Germinal center (tissue), 1 donor: Measurements from ENCODE around the gene TTLL9.
A peak's percentile ranks its signal among the peaks of the same experiment; 100 is the strongest.
"Not testable (repeated sequence)": the region's sequence is repeated elsewhere in the genome, so short reads cannot be mapped to it uniquely, and the experiment has no call there.

Experiments
- DNase-seq: peaks from one replicate; pipeline ENCODE4 v3.0.0; 2012; ENCODE audit warnings: mixed read lengths, low spot score

TTLL9 gene

DNA sequence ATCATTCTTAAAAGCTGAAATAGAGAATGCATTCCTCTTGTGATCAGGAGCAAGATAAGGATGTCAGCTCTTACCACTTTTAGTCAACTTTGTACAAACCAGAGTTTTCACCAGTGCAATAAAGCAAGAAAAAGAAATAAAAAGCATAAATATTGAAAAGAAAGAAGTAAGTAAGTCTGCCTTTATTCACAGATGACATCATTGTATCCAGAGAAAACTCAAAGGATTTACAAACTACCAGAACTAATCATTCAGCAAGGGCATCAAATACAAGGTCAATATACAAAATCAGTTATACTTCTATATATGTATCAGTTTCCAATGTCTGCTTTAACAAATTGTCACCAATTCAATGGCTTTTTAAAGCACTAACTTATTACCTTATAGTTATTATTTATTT lies 13.4 kb downstream of the TTLL9 start:
- no peak for DNase-seq

GRCh38 chr20:31890646-31891045 lies 20.2 kb downstream of the TTLL9 start:
- no peak for DNase-seq

DNA sequence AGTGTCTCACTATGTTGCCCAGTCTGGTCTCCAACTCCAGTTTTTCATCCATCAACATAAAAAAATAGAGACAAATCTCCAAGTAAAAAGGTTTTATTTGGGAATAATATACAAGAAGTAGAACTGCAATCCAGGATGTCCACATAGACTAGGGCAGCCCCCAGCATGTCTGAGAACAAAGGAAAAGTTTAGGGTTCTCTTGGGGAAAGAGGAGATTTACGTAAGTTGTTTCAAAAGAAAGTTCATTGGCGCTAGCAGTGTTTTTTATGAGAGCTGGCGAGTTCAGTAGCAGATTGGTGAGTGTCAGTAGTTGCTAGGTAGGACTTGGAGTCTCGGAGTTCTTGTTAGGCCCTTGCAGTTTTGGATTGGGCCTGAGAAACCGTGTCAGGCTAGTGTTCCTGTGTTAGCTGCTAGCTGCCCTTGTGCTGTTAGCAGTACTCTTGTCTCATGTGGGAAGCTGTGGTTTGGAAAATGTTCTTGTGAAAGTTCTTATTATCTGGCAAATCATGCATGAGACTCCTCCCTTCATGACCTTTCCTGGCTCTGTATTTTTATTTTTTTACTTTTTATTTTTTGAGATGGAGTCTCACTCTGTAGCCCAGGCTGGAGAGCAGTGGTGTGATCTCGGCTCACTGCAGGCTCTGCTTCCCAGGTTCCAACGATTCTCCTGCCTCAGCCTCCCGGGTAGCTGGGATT lies 24.7 kb downstream of the TTLL9 start:
- DNase-seq: peak; percentile 88

DNA sequence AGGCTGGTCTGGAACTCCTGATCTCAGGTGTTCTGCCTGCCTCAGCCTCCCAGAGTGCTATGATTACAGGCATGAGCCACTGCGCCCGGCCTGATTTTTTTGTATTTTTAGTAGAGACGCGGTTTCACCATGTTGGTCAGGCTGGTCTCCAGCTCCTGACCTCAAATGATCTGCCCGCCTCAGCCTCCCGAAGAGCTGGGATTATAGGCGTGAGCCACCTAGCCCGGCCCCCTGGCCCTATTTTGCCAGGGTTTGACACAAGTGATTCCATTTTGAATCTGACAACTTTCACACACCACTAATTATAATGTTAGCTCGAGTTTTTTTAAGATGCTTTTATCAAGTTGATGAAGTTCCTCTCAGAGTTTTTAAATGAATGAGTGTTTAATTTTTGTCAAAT lies 25.6 kb downstream of the TTLL9 start:
- no peak for DNase-seq

GRCh38 chr20:31897541-31897940 lies 27.1 kb downstream of the TTLL9 start:
- no peak for DNase-seq

DNA sequence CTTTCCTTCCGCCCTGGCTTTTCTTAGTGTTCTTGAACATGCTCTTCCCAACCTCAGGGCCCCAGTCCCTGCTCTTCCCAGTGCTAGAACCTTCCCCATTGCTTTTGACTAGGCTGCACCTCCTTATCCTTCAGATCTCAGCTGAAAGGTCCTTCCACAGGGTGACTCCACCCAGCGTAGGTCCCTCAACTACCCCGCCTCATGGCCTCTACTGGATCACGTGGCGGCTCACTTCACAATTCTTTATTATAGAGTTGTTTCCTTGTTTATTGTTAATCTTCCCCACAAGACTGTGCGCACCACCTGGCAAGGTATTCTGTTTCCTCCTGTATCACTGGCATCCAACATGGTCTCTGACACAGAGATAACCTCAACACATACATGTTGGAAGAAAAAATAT lies 31.2 kb downstream of the TTLL9 start:
- DNase-seq: no peak

DNA sequence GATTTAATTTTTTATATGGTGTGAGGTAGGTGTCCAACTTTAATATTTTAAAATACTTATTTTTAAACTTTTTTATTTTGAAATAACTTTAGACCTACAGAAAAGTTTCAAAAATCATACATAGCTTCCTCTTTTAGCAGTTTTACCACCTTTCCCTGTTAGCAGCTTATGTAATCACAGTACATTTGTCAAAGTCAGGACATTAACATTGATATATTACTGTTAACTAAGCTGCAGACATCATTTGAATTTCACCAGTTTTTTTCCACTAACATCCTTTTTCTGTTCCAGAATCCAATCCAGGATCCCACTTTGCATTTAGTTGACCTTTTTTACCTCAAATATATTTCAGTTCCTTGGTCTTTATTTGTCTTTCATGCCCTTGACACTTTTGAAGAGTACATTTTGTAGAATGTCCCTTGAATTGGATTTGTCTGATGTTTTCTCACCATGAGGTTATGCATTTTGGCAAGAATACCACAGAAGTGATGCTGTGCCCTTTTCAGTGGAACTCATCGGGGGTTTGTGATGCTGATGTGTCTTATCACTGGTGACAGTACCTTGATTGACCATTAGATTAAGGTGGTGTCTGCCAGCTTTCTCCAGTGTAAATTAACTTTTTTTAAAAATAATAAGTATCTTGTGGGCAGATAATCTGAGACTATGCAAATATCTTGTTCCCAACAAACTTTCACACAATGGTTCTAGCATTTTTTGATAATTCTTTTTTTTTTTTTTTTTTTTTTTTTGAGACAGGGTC lies 33.4 kb downstream of the TTLL9 start:
- DNase-seq: no peak

DNA sequence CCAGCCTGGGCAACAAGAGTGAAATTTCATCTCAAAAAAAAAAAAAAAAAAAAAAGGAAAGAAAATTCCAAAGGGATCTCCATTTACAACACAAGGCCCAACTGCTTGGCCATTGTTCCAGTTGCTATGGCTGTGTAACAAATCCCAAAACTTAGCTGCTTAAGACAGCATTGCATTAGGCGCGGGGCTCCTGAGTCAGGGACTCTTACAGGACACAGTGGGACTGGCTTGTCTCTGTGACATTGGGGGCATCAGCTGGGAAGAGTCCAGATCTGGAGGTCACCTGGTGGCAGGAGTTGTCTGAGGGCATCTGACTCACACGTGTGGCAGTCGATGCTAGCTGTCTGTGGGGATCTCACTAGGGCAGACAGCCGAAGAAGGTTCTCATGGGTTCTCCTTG lies 35.6 kb downstream of the TTLL9 start:
- no peak for DNase-seq

GRCh38 chr20:31907046-31907445 lies 36.6 kb downstream of the TTLL9 start:
- no peak for DNase-seq

DNA sequence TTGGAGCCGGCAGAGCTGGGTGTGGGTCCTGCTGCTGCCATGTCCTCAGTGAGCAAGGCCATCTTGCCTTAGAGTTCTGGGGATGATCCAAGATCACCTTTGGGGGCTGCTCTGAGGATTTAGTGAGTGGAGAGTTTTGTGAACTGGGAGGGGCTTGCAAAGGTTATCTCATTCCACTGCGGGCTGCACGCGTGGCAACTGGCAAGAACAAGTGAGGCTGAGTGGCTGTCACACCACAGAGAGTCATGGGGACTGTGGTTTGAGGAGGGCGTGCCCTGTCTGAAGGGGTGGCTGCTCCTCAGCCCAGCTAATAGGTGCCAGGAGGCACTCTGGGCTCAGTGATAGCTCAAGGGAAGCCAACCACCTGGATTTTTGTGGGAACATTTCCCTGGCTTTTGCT lies 37.6 kb downstream of the TTLL9 start:
- no peak for DNase-seq

- no peak for DNase-seq
Measured at GRCh38 chr20:31908424-31908823, 38.0 kb downstream of the TTLL9 start.

- DNase-seq: no peak
Measured at GRCh38 chr20:31909253-31910070, 39.0 kb downstream of the TTLL9 start.

GRCh38 chr20:31910071-31910803 lies 39.8 kb downstream of the TTLL9 start:
- no peak for DNase-seq

DNA sequence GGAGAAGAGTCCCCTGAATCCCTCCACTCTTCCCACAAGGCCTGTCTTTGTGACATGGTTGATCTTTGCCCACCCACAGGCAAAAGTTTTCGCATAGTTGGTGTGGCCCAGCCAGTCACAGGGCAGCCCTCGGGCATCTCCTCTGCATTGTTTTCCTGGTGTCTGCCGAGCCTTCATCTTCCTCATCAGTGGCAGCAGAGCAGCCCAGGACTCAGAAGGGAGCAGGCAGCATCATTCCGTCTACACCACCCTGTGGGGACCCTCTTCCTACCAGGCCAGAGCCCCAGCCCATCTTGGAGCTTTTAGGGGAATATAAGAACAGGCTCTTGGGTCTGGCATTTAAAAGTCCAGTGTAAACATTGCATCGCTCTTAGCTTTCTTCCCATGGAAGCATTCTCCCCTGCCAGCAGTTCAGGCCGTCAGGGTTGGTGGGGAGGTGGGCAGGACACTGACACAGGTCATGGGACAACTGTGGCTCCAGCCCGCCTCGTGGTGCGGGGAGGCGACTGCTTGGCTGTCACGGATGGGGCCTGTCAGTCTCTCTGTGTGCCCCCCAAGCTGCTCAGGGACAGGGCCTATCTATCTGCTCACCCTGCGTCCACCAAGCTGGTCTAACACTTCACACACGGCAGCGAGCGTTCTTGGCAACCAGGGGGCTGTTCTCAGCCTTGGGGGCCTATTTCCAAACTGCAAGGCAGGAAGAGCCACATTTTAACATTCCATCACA lies 43.2 kb downstream of the TTLL9 start:
- DNase-seq: no peak

DNA sequence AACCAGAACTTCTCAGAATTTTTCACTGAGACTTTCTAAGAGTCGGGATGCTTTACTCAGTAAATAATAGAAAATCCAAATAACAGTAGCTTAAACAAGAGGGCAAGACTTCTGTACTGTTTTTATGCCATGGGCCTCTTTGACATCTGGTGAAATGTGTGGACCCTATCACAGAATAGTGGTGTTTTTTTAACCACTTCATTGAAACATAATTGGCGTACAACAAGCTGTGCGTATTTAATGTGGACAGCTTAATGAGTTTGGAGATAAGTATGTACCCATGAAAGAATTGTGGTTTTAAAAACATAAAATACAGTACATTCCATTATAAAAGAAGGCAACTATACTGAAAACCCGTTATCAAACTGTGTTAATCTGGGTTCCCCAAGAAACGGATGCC lies 43.7 kb downstream of the TTLL9 start:
- DNase-seq: no peak

DNA sequence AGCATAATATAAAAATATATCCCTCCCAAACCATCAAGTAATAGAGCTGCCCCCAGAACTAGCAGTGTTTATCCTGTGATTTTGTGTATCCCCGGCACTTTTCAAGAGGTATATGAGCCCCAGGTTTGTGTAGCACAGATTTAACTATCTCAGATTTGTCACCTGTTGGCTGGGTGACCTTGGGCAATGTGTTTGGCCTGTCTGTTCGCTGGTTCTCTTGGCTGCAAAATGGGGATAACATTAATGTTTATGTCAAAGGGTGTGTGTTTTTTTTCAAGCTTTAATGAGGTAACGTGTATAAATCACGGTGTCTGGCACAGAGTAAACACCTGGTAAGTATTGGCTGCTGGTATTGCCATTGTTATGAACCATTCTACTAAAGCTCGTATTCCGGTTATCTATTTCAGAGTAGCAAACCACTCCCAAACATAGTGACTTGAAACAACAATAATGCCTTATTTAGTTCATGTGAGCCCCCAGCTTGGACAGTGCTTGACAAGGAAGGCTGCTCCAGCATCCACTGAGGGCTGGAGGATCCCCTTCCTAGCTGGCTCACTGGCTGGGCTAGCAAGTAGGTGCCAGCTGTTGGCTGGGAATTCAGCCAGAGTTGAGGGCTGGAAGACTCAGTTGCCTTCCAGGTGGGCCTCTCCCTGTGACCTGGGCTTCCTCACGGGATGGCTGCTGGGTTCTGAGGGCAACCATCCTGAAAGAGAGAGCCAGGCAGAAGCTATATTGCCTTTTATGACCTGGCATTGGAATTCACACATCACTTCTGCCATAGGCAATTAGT lies 45.3 kb downstream of the TTLL9 start:
- no peak for DNase-seq

DNA sequence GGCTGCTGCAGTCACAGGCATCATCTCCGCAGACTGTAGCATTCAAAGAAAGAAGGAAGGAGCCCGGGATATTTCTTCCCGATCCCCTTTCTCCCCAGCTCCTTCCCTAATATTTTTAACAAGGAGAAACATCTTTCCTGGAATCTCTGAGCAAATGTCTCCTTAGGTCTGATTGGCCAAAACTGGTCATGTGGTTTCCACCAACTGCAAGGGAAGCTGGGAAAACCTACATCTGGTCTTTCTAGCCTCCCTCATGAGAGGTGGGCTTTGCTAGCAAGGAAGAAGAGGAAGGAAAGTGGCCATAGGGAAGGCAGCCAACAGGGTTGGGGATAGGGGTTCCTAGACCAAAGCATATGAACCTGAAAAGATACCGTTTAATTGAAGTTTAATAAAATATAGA lies 46.3 kb downstream of the TTLL9 start:
- no peak for DNase-seq

DNA sequence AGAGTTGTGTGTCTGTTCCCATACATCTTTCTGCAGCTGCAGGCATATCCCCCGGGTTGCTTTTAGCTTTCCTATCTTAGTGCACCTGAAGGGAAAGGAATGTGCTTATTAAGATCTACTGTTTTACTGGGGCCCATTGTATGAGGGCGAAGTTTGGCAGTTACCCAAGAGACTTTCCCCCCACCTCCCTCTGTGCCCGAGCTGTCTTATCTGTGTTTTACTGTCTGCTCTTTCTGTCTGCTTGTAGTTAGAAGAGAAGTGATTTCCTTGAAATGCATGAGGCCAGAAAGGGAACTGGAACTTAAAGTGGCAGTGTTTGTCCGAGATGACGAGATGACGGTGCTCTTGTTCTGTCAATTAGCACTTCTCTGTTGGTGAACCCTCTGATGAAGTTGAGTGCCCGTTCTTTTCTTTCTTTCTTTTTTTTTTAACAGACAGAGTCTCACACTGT lies 47.6 kb downstream of the TTLL9 start:
- DNase-seq: not testable (repeated sequence)

DNA sequence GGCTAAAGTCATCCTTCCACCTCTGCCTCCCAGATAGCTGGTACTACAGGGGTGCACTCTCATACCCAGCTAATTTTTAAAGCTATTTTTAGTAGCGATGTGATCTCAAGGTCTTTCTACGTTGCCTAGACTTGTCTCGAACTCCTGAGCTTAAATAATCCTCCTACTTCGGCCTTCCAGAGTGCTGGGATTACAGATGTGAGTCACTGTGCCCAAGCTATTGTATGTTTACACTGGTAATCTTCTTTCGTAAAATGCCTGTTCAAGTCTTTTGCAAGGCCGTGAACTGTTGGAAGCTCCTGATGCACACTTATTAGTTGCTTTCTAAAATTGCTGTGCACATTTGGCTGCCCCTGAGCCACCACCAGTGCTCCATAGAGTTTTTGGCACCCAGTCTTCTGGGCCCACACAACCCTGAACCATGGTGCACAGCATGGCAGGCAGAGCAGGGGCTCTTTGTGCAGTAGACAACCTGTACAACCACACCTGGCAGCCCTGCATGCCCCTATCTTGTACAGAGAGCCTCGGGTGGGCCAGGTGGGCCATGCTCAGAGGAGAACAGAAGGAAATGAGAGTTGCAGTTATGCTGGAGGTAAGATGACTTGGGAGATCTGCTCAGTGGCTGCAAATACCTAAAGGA lies 48.2 kb downstream of the TTLL9 start:
- no peak for DNase-seq
